Fibroblast of villous mesenchyme (primary cell): Measurements from ENCODE around the gene AUTS2. TPM values are rescaled to one million over a fixed set of nuclear protein-coding genes. Genes with fewer than 3 reads are reported as not detected.
"Not testable (repeated sequence)": the region's sequence is repeated elsewhere in the genome, so short reads cannot be mapped to it uniquely, and the experiment has no call there.

Experiments
- DNase-seq: peaks from one replicate; pipeline ENCODE4 v3.0.0-alpha.2; 2010; ENCODE audit warnings: low read depth
- H3K4me3 ChIP-seq: 2 replicates; pipeline ENCODE4 v1.5.1; 2011; ENCODE audit warnings: low read depth, mild to moderate bottlenecking, low read length
- total RNA-seq: library from RNA; depleted of rRNA; stranded (reverse); fragments of >200 nt; gene quantifications from 2 replicates; pipeline ENCODE4 v1.2.3, GENCODE V29; 2012
- TF ChIP-seq, protein P1 (sequence below): IDR thresholded peaks from 2 replicates; pipeline ENCODE4 v1.5.1; 2012; ENCODE audit warnings: low read depth, mild to moderate bottlenecking, low read length; ENCODE audit not compliant: insufficient read depth

Gene AUTS2
- total RNA-seq, 1 donor: 3.9 TPM

DNA sequence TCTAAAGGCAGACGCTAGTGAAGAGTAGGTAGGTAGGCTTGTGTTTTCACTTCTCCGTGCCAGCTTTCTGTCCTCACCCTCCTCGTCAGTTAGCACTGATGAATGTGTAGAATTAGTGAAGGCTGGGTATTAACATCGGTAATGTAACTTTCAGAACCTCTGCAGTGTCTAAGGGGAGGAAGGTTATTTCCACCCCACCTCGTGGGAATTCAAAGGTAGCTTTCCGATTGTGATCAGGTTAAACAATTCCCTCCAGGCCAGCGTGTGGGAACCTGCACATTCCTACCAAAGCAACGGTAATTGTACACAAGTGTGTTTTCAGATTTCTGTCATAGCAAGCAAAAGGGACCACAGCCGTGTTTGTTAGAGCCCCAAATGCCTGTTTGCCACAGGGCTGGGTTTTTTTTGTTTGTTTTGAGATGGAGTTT is 1128.7 kb downstream of the AUTS2 start:
- no peak overlapping the region for H3K4me3 ChIP-seq
- no peak for DNase-seq
- TF ChIP-seq, protein P1, sequence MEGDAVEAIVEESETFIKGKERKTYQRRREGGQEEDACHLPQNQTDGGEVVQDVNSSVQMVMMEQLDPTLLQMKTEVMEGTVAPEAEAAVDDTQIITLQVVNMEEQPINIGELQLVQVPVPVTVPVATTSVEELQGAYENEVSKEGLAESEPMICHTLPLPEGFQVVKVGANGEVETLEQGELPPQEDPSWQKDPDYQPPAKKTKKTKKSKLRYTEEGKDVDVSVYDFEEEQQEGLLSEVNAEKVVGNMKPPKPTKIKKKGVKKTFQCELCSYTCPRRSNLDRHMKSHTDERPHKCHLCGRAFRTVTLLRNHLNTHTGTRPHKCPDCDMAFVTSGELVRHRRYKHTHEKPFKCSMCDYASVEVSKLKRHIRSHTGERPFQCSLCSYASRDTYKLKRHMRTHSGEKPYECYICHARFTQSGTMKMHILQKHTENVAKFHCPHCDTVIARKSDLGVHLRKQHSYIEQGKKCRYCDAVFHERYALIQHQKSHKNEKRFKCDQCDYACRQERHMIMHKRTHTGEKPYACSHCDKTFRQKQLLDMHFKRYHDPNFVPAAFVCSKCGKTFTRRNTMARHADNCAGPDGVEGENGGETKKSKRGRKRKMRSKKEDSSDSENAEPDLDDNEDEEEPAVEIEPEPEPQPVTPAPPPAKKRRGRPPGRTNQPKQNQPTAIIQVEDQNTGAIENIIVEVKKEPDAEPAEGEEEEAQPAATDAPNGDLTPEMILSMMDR: no peak

DNA sequence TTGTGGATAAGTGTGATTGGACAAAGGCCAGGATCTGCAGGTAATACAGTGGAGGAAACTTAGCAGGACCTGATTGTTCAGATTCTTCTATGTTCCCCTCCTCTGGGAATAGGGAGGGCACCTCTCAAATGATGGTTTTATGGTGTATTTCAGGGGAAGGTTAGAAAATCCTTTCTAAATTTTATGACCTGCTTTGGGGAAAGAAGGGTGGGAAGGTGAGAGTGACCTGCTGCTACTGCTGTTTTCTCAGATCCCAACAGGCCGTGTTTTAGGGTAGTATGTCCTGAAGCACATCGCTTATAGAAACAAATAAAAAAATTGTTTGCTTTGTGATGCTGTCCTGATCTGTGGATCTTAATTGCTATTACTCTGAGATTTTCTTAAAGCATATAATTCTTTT is 1129.6 kb downstream of the AUTS2 start:
- TF ChIP-seq, protein P1: no peak
- DNase-seq: no peak
- no peak overlapping the region for H3K4me3 ChIP-seq

DNA sequence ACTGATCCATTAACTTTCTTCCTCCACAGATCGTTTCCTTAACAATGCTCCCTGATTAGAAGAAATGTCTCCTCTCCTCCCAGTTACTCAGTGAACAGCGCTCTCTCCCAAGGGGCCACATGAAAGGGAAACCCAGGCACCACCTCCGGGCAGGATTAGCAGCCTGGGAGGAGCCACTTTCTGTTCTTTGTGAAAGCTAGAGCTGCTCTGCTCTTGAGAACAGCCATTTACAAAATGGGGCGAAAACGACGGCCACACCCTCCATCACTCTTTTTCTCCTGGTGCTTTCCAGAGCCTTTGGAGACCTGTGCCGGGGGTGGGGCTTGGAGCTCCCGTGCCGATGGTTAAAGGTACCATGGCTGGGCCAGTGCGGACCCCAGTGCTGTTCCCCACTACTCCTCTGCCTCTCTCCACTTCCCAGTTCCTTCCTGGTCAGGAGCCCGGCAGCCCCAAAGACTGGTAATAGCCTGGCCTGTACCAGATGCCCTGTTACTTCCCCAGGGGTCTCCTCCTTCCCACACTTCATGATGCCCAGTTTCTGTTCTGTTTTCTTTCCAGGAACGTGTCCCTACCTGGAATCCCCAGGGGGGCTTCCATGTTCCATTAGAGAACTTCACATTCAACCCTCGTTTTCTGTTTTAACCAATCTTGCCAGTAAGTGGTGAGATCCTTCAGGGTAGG is 1130.7 kb downstream of the AUTS2 start:
- no peak overlapping the region for H3K4me3 ChIP-seq
- TF ChIP-seq, protein P1: no peak
- DNase-seq: no peak

DNA sequence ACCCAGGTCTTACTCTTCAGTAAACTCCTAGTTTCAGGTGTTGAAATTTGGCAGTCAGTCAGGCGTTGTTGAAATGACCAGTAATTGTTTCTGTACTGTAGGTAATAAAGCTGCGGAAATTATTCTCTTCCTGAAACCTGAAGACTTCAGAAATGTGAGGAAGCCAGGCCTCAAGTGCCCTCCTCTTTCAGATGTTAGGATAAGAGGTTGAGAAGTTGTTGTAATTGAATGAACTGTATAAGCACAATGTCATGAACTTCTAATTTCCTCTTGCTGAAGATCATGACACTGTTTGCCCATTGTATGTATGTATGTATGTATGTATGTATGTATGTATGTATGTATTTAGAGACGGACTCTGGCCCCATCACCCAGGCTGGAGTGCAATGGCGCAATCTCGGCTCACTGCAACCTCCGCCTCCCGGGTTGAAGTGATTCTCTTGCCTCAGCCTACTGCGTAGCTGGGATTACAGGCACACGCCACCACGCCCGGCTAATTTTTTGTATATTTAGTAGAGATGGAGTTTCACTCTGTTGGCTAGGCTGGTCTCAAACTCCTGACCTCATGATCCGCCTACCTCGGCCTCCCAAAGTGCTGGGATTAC is 1131.4 kb downstream of the AUTS2 start:
- H3K4me3 ChIP-seq, DNase-seq: not testable (repeated sequence)

DNA sequence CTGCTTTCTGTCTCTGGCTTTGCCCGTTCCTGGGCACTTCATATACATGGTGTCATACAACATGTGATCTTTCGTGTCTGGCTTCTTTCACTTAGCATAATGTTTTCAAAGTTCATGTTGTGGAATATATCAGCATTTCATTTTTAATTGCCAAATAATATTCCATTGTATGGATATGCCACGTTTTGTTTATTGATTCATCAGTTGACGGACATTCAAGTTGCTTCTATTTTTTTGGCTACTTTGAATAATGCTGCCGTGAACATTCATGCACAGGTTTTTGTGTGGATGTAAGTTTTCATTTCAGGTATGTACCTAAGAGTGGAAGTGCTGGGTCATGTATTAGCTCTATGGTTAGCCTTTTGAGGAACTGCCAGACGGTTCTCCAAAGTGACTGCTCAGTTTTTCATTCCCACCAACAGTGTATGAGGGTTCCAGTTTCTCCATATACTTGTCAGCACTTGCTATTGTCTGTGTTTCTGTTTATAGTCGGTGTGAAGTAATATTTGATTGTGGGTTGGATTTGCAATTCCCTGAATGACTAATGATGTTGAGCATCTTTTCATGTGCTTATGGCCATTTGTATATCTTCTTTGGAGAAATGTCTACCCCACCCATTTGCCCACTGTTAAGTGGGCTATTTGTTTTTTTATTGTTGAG is 1132.3 kb downstream of the AUTS2 start:
- no peak overlapping the region for H3K4me3 ChIP-seq
- TF ChIP-seq, protein P1: no peak
- no peak for DNase-seq

DNA sequence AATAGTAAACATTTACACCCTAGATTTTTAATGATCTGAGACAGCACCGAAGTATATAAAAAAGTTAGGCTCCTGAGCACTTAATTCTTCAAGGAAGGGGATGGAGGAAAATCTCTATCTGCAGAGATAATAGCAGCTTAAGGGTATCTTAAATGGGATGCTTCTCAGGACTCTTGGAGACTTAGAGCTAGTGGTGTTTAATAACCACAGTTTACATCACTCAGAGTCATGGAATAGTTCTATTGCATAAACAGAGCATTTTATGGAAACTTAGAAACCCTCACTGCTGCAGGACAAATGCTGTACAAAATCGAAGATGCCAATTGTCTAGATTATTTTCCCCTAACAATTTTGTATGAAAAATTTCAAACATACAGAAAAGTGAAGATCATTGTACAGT is 1134.8 kb downstream of the AUTS2 start:
- DNase-seq: peak; percentile 28
- no peak overlapping the region for H3K4me3 ChIP-seq
- TF ChIP-seq, protein P1: no peak

DNA sequence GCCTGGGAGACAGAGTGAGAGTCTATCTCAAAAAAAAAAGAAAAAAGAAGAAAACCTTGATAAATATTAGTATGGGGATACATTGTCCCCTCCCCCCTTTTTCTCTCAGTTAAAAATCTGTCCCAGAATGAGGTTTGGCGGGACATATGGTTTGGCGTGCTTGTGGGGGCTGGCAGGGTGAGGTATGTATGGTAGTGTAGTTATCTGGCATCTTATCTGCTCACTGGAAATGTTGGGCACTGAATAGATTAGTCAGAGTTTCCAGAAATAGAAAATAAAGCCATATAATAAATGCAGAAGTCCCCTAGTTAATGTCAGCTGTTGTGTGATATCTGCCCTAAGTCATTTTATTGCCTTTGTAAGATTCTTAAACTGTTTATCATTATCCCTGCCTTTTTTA is 1136.1 kb downstream of the AUTS2 start:
- TF ChIP-seq, protein P1: no peak
- no peak overlapping the region for H3K4me3 ChIP-seq
- DNase-seq: no peak
